Fibroblast of the conjunctiva (primary cell): Measurements from ENCODE around the gene CHN2.
A peak's percentile ranks its signal among the peaks of the same experiment; 100 is the strongest.

Source experiments
- DNase-seq: peaks from one replicate; pipeline ENCODE4 v3.0.0-alpha.2; 2010; ENCODE audit warnings: low read depth

Gene CHN2

GRCh38 chr7:29285444-29285793 is 90.8 kb downstream of the CHN2 start:
- peak; percentile 84 for DNase-seq

- no peak for DNase-seq
Measured at GRCh38 chr7:29285861-29286260, 91.3 kb downstream of the CHN2 start.

- peak; percentile 83 for DNase-seq
Measured at GRCh38 chr7:29287366-29287765, 92.8 kb downstream of the CHN2 start.

- DNase-seq, result no peak
Measured at GRCh38 chr7:29288181-29289091, 93.9 kb downstream of the CHN2 start.

GRCh38 chr7:29289156-29290021 is 94.8 kb downstream of the CHN2 start:
- DNase-seq, result peak; percentile 57

- no peak for DNase-seq
Measured at GRCh38 chr7:29290829-29291228, 96.3 kb downstream of the CHN2 start.

GRCh38 chr7:29291723-29292618 is 97.4 kb downstream of the CHN2 start:
- no peak for DNase-seq

GRCh38 chr7:29292886-29293658 is 98.5 kb downstream of the CHN2 start:
- no peak for DNase-seq

- DNase-seq, result no peak
Measured at GRCh38 chr7:29296421-29296820, 101.8 kb downstream of the CHN2 start.

GRCh38 chr7:29297194-29297890 is 102.8 kb downstream of the CHN2 start:
- no peak for DNase-seq

GRCh38 chr7:29299086-29299485 is 104.5 kb downstream of the CHN2 start:
- no peak for DNase-seq

- no peak for DNase-seq
Measured at GRCh38 chr7:29300026-29300480, 105.5 kb downstream of the CHN2 start.

GRCh38 chr7:29300649-29301048 is 106.1 kb downstream of the CHN2 start:
- DNase-seq, result no peak

- no peak for DNase-seq
Measured at GRCh38 chr7:29302666-29303395, 108.3 kb downstream of the CHN2 start.

- DNase-seq, result no peak
Measured at GRCh38 chr7:29304756-29305155, 110.2 kb downstream of the CHN2 start.

- no peak for DNase-seq
Measured at GRCh38 chr7:29306319-29306991, 111.9 kb downstream of the CHN2 start.

GRCh38 chr7:29308424-29308823 is 113.8 kb downstream of the CHN2 start:
- DNase-seq, result no peak

GRCh38 chr7:29309041-29309854 is 114.7 kb downstream of the CHN2 start:
- no peak for DNase-seq
